GOT3 (cell line): ENCODE results near the gene FOXL2NB.

Experiments
- DNase-seq: peaks from one replicate; lab custom pipeline; 2025; ENCODE audit warnings: mixed read lengths; lab: John Stamatoyannopoulos, UW

Gene FOXL2NB

DNA sequence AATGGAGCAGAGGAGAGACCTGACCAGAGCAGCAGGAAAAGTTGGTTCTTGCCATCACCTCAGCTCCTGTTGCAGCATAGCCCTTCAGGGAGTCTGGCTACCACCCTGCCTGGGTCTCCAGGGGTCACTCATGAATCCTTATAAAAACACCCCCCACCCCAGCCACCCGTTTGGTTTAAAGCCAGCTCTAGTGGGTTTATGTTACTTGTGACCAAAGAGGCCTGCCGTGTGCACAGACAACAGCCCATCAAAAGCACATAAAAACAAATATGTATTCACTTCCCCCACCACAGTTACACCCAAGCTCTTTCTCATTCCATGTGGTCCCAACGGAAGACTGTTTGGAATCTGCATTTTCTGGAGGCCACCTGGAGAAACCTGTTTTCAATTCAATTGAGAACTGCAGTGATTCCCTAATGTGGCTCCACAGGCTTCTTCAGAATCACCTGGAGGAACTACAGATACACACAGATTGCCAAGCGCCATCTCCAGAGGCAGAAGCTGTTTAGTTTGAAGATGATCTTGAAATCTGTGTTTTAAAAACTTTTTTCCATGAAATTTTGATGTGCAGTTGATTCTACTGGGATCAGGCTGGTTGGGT lies 13.8 kb upstream of the FOXL2NB start:
- DNase-seq = no peak

DNA sequence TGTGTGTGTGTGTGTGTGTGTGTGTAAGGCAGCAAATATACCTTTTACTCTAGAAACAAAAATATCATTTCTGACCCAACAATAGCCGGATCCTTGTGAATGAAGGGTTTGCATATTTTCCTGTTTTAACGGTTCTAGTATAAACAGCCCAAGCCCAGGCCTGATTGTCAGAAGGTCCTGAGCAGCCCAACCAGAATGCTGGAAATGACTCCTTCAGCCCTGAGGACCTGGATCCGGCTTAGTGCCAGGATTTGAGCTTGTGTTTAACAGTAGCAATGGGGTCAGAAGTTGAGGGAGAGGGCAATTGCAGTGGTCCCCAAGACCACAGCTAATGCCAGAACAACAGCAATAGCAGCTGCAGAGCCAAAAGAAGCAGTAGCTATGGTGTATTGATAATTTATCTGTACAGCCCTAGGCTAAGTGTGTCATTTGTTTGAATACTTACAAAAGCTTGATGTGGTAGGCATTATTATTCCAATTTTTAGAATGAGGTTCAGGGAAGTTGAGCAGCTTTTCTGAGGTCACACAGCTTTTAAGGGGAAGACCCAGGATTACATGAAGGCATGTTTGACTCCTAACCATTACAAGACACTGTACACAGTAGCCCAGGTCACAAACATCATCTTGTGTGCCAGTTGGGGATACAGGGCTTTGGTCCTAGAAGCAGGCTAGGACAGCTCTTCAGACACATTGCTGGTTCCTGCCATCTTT lies 12.9 kb upstream of the FOXL2NB start:
- DNase-seq = no peak

GRCh38 chr3:138935505-138935862 lies 11.5 kb upstream of the FOXL2NB start:
- DNase-seq = no peak

- DNase-seq = peak; percentile 75
Measured at GRCh38 chr3:138935863-138936740, 10.9 kb upstream of the FOXL2NB start.

- no peak for DNase-seq
Measured at GRCh38 chr3:138936741-138937689, 10.0 kb upstream of the FOXL2NB start.

DNA sequence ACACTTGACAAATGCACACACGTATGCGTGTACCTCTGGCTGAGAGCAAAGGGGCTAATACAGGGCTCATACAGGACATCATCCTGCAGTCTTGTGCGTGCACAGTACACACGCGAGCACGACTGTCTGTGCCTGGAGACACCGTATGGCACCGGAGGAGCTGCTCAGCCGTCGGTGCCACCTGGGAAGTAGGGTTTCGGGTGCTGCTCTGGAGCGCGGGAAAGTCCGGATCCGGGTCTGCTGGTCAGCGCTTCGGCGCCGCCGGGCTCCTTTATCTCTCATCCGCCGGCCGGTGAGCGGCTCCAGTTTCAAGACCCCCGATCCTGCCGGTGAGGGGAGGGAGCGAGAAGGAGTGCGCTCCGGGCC lies 9.3 kb upstream of the FOXL2NB start:
- DNase-seq = no peak

- DNase-seq = no peak
Measured at GRCh38 chr3:138938056-138938876, 8.8 kb upstream of the FOXL2NB start.

DNA sequence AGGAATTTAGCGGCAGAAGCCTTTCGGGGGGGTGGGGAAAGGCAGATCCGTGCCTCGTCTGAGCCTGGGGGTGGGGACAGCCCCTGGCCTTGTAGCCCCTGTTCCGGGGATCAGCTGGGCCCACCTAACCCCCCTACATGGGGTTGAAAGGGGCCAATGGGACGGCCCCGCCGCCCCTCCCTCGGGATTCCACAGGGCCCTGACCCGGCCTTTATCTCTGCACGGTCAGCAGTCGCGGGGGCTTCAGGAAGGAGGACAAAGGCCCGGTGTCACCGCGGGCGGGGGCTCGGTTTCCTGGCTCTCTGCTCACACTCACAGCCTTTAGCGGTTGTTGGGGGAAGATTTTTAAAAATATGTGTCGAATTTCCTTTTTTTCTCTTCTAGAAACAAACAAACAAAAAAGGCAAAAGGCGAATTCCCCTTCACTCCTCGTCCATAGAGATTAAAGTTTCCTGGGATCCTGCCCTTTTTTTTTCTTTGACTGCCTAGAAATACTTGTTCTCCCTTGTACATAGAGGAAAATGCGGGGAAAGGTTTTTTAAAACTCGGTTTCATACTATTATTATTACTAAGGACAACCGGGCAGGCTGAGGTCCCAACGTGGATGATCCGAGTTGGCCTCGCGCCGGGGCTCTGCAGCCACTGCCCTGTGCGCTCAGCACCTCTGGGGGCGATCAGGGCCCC lies 8.0 kb upstream of the FOXL2NB start:
- no peak for DNase-seq

DNA sequence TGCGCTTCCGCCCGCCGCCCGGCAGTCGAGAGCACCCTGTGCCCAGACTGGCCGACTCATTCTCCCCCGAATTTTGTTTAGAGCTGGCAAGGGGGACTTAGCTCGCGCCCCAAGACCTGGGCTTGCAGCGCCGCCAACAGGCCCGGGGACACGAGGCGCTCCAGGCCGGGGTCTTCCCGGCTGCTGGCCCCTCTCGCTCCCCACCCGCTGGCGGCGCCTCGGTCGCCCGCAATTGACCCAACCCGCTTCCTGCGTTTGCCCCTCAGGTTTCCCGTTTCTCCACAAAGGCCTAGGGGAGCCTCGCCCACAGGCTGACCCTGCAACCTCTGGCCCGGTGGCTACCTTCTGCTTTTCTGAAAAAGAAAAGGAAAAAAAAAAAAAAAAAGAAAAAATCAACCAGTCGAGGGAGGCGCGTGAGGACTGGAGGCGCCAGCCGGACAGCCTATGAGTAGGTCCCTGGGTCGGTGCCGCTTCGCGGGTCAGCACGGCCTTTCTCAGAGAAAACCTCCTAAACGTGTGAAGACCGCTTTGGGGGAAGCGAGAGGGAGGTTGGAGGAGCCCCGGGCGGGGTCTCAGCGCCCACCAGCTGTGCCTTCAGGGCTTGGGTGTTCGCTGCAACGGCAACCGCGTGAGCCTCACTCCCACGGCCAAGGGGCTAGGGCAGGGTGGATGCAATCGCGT lies 7.3 kb upstream of the FOXL2NB start:
- DNase-seq = no peak

DNA sequence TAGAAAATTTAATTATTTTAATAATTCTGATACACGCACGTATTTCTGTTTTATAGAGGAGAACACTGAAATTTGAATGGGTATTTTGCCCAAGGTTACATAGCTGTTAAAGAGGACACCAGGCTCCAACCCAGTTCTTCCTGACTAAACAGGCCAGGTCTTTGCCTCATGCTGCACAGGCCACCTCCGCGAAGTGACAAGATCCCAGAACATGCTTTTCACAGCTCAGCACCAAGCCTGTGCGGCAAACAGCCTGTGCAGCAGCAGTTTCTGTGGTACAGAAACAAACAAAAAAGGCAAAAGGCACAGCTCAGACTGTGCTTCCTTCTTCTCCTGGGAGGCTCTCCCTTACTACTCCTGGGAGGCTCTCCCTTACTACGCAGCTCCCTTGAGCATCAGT lies 6.6 kb upstream of the FOXL2NB start:
- DNase-seq = no peak

GRCh38 chr3:138941259-138941885 lies 5.6 kb upstream of the FOXL2NB start:
- DNase-seq = no peak

DNA sequence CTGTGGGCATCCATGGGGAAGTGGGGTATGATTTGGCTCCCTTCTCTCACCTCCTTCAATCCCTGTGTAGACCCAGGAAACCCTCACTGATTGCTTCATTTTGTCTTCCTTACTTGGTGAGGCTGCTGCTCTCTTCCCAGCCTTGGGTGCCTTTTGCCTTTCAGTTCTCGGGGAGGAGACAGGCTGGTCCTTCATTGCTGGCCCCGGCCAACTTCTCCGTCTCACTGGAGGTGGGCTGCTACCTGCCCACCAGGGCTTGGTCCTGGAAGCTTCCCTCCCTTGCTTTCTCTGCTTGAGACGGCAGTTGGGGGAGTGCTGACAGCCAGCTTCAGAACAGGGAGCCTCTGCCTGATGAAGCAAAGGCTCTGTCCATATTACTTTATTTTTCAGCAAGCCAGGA lies 4.7 kb upstream of the FOXL2NB start:
- no peak for DNase-seq

GRCh38 chr3:138942861-138943623 lies 4.0 kb upstream of the FOXL2NB start:
- DNase-seq = no peak

- DNase-seq = no peak
Measured at GRCh38 chr3:138943724-138944653, 3.0 kb upstream of the FOXL2NB start.

GRCh38 chr3:138944654-138944928 lies 2.4 kb upstream of the FOXL2NB start:
- no peak for DNase-seq

DNA sequence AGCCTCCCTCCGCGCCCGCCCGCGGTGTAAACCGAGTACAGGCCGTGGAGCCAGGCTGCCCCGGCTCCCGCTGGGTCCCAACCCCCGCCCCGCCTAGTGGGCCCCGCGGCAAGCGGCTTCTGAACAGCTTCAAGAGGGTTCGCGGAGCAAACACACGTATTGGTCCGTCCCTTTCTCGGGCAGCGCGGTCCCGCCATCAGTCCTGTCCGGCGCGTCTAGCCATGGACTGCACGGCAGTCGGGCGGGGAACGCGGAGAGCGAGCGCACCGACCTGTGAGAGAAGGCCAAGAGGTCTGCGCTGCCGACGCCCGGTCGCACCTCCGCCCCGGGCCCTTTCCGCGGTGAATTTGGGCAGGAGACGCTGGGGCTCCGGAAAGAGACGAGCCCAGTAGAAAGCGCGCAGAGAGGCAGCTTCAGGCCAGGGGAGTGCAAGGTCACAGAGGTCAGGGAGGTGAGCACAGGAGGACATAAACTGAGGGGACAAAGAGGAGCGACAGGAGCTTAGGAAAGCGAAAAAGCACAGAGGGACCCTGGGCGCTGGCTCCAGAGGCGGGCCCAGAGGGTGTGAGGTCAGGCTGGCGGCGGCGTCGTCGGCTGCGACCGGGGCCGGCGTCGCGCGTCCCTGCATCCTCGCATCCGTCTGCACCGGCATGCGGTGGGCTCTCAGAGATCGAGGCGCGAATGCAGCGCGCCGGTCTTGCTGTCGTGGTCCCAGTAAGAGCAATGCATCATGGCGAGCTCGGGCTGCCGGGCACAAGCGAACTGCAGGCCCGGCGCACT lies 1.9 kb upstream of the FOXL2NB start:
- no peak for DNase-seq
